HepG2 (cell line): ENCODE measurements around the gene PCBP2. TPM values are rescaled to one million over a fixed set of nuclear protein-coding genes. Genes with fewer than 3 reads are reported as not detected.

Experiments used
- ARNT2 ChIP-seq: sonication (generic); formaldehyde crosslinking; IDR thresholded peaks from 2 replicates; pipeline ENCODE4 v1.8.0; 2022; ENCODE audit warnings: mild to moderate bottlenecking, low read depth, missing genetic modification reagents, moderate library complexity
- ATM ChIP-seq: fragments of 450-650 bp; IDR thresholded peaks from 2 replicates; pipeline ENCODE4 v1.7.1; 2017; ENCODE audit warnings: mild to moderate bottlenecking, borderline replicate concordance
- CHD2 ChIP-seq: IDR thresholded peaks from 2 replicates; pipeline ENCODE4 v1.6.1; 2011; ENCODE audit warnings: low read depth, low read length, improper control_type of control experiment
- KDM5A ChIP-seq: fragments of 200-600 bp; sonication (generic); IDR thresholded peaks from 2 replicates; pipeline ENCODE4 v1.7.0; 2018; ENCODE audit warnings: antibody characterized with exemption, mild to moderate bottlenecking, low read length, borderline replicate concordance
- MLLT10 ChIP-seq: sonication (generic); formaldehyde crosslinking; IDR thresholded peaks from 2 replicates; pipeline ENCODE4 v1.4.0; 2020; ENCODE audit warnings: missing genetic modification reagents
- NCOA2 ChIP-seq: sonication (generic); formaldehyde crosslinking; IDR thresholded peaks from 2 replicates; pipeline ENCODE4 v1.8.0; 2022; ENCODE audit warnings: inconsistent platforms
- NFIC ChIP-seq: IDR thresholded peaks from 2 replicates; pipeline ENCODE4 v1.6.1; 2012; ENCODE audit warnings: mild to moderate bottlenecking, low read length, inconsistent platforms
- NFKBIZ ChIP-seq: IDR thresholded peaks from 2 replicates; pipeline ENCODE4 v1.6.1; 2018; ENCODE audit warnings: missing genetic modification reagents, missing compliant biosample characterization
- PHF20 ChIP-seq: sonication (generic); formaldehyde crosslinking; IDR thresholded peaks from 2 replicates; pipeline ENCODE4 v1.5.0; 2020; ENCODE audit warnings: mild to moderate bottlenecking, missing genetic modification reagents
- POGZ ChIP-seq: sonication (generic); formaldehyde crosslinking; IDR thresholded peaks from 2 replicates; pipeline ENCODE4 v1.4.0; 2020; ENCODE audit warnings: mild to moderate bottlenecking, missing genetic modification reagents
- RFXANK ChIP-seq: IDR thresholded peaks from 2 replicates; pipeline ENCODE4 v1.6.1; 2016
- SIN3B ChIP-seq: fragments of 150-350 bp; IDR thresholded peaks from 2 replicates; pipeline ENCODE4 v1.6.1; 2014; ENCODE audit warnings: low read length
- SOX5 ChIP-seq: IDR thresholded peaks from 2 replicates; pipeline ENCODE4 v1.6.1; 2016; ENCODE audit warnings: borderline replicate concordance
- TAF1 ChIP-seq: sonication (generic); formaldehyde crosslinking; IDR thresholded peaks from 2 replicates; pipeline ENCODE4 v1.4.0; 2020; ENCODE audit warnings: missing genetic modification reagents
- TBX2 ChIP-seq: sonication (generic); formaldehyde crosslinking; IDR thresholded peaks from 2 replicates; pipeline ENCODE4 v1.5.0; 2020; ENCODE audit warnings: missing genetic modification reagents, mild to moderate bottlenecking, borderline replicate concordance
- THYN1 ChIP-seq: sonication (generic); formaldehyde crosslinking; IDR thresholded peaks from 2 replicates; pipeline ENCODE4 v1.8.1; 2023; ENCODE audit warnings: low read depth, mild to moderate bottlenecking, moderate library complexity, missing genetic modification reagents, borderline replicate concordance
- U2AF1 ChIP-seq: fragments of 200-400 bp; formaldehyde crosslinking; optimal IDR thresholded peaks from 2 replicates; pipeline ENCODE3; 2017; ENCODE audit warnings: mild to moderate bottlenecking, low read depth, low read length
- ZBTB7B ChIP-seq: sonication (generic); formaldehyde crosslinking; IDR thresholded peaks from 2 replicates; pipeline ENCODE4 v1.4.0; 2020; ENCODE audit warnings: missing genetic modification reagents
- ZNF12 ChIP-seq: sonication (generic); formaldehyde crosslinking; IDR thresholded peaks from 2 replicates; pipeline ENCODE4 v1.5.0; 2020; ENCODE audit warnings: missing genetic modification reagents
- ZNF235 ChIP-seq: sonication (generic); formaldehyde crosslinking; IDR thresholded peaks from 2 replicates; pipeline ENCODE4 v1.8.1; 2023; ENCODE audit warnings: mild to moderate bottlenecking, missing genetic modification reagents, borderline replicate concordance
- ZNF282 ChIP-seq: fragments of 450-650 bp; IDR thresholded peaks from 2 replicates; pipeline ENCODE4 v1.6.1; 2018; ENCODE audit not compliant: partially characterized antibody
- ZNF333 ChIP-seq: sonication (generic); formaldehyde crosslinking; IDR thresholded peaks from 2 replicates; pipeline ENCODE4 v1.4.0; 2020; ENCODE audit warnings: mild to moderate bottlenecking, missing genetic modification reagents, borderline replicate concordance
- ZNF335 ChIP-seq: sonication (generic); formaldehyde crosslinking; IDR thresholded peaks from 2 replicates; pipeline ENCODE4 v1.4.0; 2020; ENCODE audit warnings: missing genetic modification reagents
- ZNF34 ChIP-seq: sonication (generic); formaldehyde crosslinking; IDR thresholded peaks from 2 replicates; pipeline ENCODE4 v1.4.0; 2020; ENCODE audit warnings: mild to moderate bottlenecking, missing genetic modification reagents, borderline replicate concordance
- ZNF747 ChIP-seq: sonication (generic); formaldehyde crosslinking; IDR thresholded peaks from 2 replicates; pipeline ENCODE4 v1.8.1; 2023; ENCODE audit warnings: missing genetic modification reagents, mild to moderate bottlenecking, borderline replicate concordance
- ZNF792 ChIP-seq: IDR thresholded peaks from 2 replicates; pipeline ENCODE4 v1.6.1; 2016
- ZNF878 ChIP-seq: sonication (generic); formaldehyde crosslinking; IDR thresholded peaks from 2 replicates; pipeline ENCODE4 v1.8.1; 2023; ENCODE audit warnings: mild to moderate bottlenecking, missing genetic modification reagents, moderate library complexity
- polyA plus RNA-seq, 8 experiments: library from polyadenylated mRNA; depleted of rRNA in 3 of 8; stranded (reverse) in 7 of 8; unstranded in 1 of 8; fragments of >200 nt; fragmentation: Illumina TruSeq in 4 of 8; extraction: Trizol in 4 of 8; gene quantifications; 2 replicates each; pipeline versions ENCODE4 v1.2.1 to v1.2.3, GENCODE V29; 2011 to 2016; ENCODE audit warnings: low read depth in 4 of 8, missing spikeins in 1 of 8, mixed read lengths in 1 of 8; ENCODE audit not compliant: insufficient read depth in 1 of 8
- total RNA-seq, 5 experiments: library from RNA; depleted of rRNA; stranded (reverse); fragments of >200 nt; fragmentation: Illumina TruSeq; extraction: Trizol; gene quantifications; 2 replicates each; pipeline ENCODE4 v1.2.3, GENCODE V29; 2016; ENCODE audit warnings: low read depth in 1 of 5
- TF ChIP-seq, protein P1 (sequence below): sonication (generic); formaldehyde crosslinking; IDR thresholded peaks from 2 replicates; pipeline ENCODE4 v1.5.1; 2020; ENCODE audit warnings: mild to moderate bottlenecking, missing genetic modification reagents, moderate library complexity
- TF ChIP-seq, protein P2 (sequence below): sonication (generic); formaldehyde crosslinking; IDR thresholded peaks from 2 replicates; pipeline ENCODE4 v1.4.0; 2020; ENCODE audit warnings: missing genetic modification reagents
- TF ChIP-seq, protein P3 (sequence below): IDR thresholded peaks from 2 replicates; pipeline ENCODE4 v1.6.1; 2016; ENCODE audit warnings: mild to moderate bottlenecking
- TF ChIP-seq, protein P4 (sequence below): sonication (generic); formaldehyde crosslinking; IDR thresholded peaks from 2 replicates; pipeline ENCODE4 v1.4.0; 2020; ENCODE audit warnings: mild to moderate bottlenecking, missing genetic modification reagents

The PCBP2 gene
- total and polyA plus RNA-seq, 2 of the 13 experiments (the other 11 are each of a cell fraction or from before 2014, with no cell fraction given) = 154 to 345 TPM

DNA sequence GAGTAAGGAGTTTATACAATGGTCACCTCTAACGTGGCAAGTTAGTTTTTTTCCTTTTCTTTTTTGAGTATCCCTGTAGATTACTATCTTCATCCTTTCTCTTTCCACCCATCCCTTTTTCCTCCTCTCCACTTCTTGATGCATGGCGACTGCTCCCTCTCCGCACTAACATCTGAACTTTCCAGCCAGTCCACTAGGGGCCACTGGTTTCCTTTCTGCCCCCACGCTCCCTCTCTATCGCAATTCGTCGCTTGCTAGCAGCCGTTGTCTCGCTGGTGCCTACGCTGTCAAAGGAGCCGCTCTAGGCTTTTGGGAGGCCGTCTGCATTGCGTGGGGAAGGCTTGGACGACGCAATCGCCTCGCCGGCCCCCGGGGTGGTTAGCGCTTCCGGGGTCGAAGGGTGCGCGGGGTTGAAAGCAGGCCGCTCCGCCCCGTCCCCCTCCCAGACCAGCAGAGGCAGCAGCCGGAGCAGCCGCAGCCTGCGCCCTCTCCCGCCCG, at the start of gene PCBP2 (continued):
- TF ChIP-seq ZNF335 (peak; percentile 75), RFXANK (0 out of 2 replicates have a peak, but pooled peaks have one; percentile 23), THYN1 (CRISPR knock-in tag) (no peak; the same call in 1 of the 2 replicates), ARNT2 (peak; percentile 43; the same call in 1 of the 2 replicates), NFKBIZ (CRISPR knock-in tag) (peak; percentile 62; the same call in 1 of the 2 replicates), KDM5A (no peak), ZNF792 (CRISPR knock-in tag) (peak; percentile 83), TAF1 (CRISPR knock-in tag) (peak; percentile 71), ZNF333 (no peak), ZNF282 (no peak), MLLT10 (CRISPR knock-in tag) (no peak), CHD2 (0 out of 2 replicates have a peak, but pooled peaks have one; percentile 49), POGZ (CRISPR knock-in tag) (peak; percentile 88), ZBTB7B (CRISPR knock-in tag) (peak; percentile 61; the same call in 1 of the 2 replicates), SIN3B (no peak), ZNF34 (CRISPR knock-in tag) (no peak), PHF20 (CRISPR knock-in tag) (peak; percentile 88), ZNF878 (peak; percentile 79; the same call in 1 of the 2 replicates), ZNF747 (peak; percentile 81; the same call in 1 of the 2 replicates), NFIC (no peak), U2AF1 (peak; percentile 96), NCOA2 (peak; percentile 50), TBX2 (peak; percentile 69), ZNF12 (CRISPR knock-in tag) (no peak), ZNF235 (CRISPR knock-in tag) (peak; percentile 55; the same call in 1 of the 2 replicates), SOX5 (CRISPR knock-in tag) (peak; percentile 71; the same call in 1 of the 2 replicates), ATM (no peak)
- TF ChIP-seq, protein P1, sequence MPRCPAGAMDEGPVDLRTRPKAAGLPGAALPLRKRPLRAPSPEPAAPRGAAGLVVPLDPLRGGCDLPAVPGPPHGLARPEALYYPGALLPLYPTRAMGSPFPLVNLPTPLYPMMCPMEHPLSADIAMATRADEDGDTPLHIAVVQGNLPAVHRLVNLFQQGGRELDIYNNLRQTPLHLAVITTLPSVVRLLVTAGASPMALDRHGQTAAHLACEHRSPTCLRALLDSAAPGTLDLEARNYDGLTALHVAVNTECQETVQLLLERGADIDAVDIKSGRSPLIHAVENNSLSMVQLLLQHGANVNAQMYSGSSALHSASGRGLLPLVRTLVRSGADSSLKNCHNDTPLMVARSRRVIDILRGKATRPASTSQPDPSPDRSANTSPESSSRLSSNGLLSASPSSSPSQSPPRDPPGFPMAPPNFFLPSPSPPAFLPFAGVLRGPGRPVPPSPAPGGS (CRISPR knock-in tag) = no peak
- TF ChIP-seq, protein P2, sequence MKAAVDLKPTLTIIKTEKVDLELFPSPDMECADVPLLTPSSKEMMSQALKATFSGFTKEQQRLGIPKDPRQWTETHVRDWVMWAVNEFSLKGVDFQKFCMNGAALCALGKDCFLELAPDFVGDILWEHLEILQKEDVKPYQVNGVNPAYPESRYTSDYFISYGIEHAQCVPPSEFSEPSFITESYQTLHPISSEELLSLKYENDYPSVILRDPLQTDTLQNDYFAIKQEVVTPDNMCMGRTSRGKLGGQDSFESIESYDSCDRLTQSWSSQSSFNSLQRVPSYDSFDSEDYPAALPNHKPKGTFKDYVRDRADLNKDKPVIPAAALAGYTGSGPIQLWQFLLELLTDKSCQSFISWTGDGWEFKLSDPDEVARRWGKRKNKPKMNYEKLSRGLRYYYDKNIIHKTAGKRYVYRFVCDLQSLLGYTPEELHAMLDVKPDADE = no peak
- TF ChIP-seq, protein P3, sequence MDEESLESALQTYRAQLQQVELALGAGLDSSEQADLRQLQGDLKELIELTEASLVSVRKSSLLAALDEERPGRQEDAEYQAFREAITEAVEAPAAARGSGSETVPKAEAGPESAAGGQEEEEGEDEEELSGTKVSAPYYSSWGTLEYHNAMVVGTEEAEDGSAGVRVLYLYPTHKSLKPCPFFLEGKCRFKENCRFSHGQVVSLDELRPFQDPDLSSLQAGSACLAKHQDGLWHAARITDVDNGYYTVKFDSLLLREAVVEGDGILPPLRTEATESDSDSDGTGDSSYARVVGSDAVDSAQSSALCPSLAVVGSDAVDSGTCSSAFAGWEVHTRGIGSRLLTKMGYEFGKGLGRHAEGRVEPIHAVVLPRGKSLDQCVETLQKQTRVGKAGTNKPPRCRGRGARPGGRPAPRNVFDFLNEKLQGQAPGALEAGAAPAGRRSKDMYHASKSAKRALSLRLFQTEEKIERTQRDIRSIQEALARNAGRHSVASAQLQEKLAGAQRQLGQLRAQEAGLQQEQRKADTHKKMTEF (CRISPR knock-in tag) = peak; percentile 93
- TF ChIP-seq, protein P4, sequence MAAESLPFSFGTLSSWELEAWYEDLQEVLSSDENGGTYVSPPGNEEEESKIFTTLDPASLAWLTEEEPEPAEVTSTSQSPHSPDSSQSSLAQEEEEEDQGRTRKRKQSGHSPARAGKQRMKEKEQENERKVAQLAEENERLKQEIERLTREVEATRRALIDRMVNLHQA (CRISPR knock-in tag) = no peak
